Measurements from ENCODE around the gene C1orf35.

Gene C1orf35

GRCh38 chr1:228136901-228137300, 33.8 kb upstream of the C1orf35 start:
- no peak for ATAC-seq
- TF ChIP-seq ESRRG (CRISPR knock-in tag; IDR thresholded peaks at IDR 0.05), result no peak
- no peak for TF ChIP-seq BACH2 (CRISPR knock-in tag; IDR thresholded peaks at IDR 0.05; ENCODE audit: borderline replicate concordance)
- TF ChIP-seq CSDC2 (CRISPR knock-in tag; IDR thresholded peaks at IDR 0.05), result no peak
- no peak for TF ChIP-seq TCF4 (CRISPR knock-in tag; IDR thresholded peaks at IDR 0.05; ENCODE audit: borderline replicate concordance)
- no peak for TF ChIP-seq SNAI2 (CRISPR knock-in tag; IDR thresholded peaks at IDR 0.05)

- TF ChIP-seq CREB5 (CRISPR knock-in tag; IDR thresholded peaks at IDR 0.05; ENCODE audit: low read depth), result no peak
- no peak for TF ChIP-seq POU6F1 (CRISPR knock-in tag; IDR thresholded peaks at IDR 0.05; ENCODE audit: borderline replicate concordance, low read depth)
- TF ChIP-seq ZC3H10 (CRISPR knock-in tag; IDR thresholded peaks at IDR 0.05), result no peak
- TF ChIP-seq CSDC2 (CRISPR knock-in tag; IDR thresholded peaks at IDR 0.05), result no peak
- no peak for TF ChIP-seq TOX (CRISPR knock-in tag; IDR thresholded peaks at IDR 0.05; ENCODE audit: borderline replicate concordance)
- no peak for ATAC-seq
Observed at GRCh38 chr1:228134591-228134990, 31.5 kb upstream of the C1orf35 start.

- no peak for TF ChIP-seq POU6F1 (CRISPR knock-in tag; IDR thresholded peaks at IDR 0.05; ENCODE audit: borderline replicate concordance, low read depth)
- no peak for TF ChIP-seq CSRNP3 (CRISPR knock-in tag; IDR thresholded peaks at IDR 0.05)
- TF ChIP-seq ARNTL (CRISPR knock-in tag; IDR thresholded peaks at IDR 0.05; ENCODE audit: borderline replicate concordance, low read depth), result no peak
- TF ChIP-seq ZFP3 (CRISPR knock-in tag; IDR thresholded peaks at IDR 0.05), result no peak
- no peak for TF ChIP-seq PPARA (CRISPR knock-in tag; IDR thresholded peaks at IDR 0.05; ENCODE audit: borderline replicate concordance)
- TF ChIP-seq ZFP30 (CRISPR knock-in tag; IDR thresholded peaks at IDR 0.05), result no peak
- no peak for TF ChIP-seq BACH2 (CRISPR knock-in tag; IDR thresholded peaks at IDR 0.05; ENCODE audit: borderline replicate concordance)
- no peak for TF ChIP-seq CREB5 (CRISPR knock-in tag; IDR thresholded peaks at IDR 0.05; ENCODE audit: low read depth)
- TF ChIP-seq TOX (CRISPR knock-in tag; IDR thresholded peaks at IDR 0.05; ENCODE audit: borderline replicate concordance), result no peak
- TF ChIP-seq ZNF565 (CRISPR knock-in tag; conservative IDR thresholded peaks at IDR 0.05; ENCODE audit: low read depth), result no peak
- TF ChIP-seq CSDC2 (CRISPR knock-in tag; IDR thresholded peaks at IDR 0.05), result no peak
- TF ChIP-seq OSR1 (CRISPR knock-in tag; IDR thresholded peaks at IDR 0.05), result no peak
- no peak for TF ChIP-seq ZNF8 (CRISPR knock-in tag; IDR thresholded peaks at IDR 0.05)
- no peak for TF ChIP-seq TSHZ2 (CRISPR knock-in tag; IDR thresholded peaks at IDR 0.05)
- no peak for TF ChIP-seq ISL1 (CRISPR knock-in tag; IDR thresholded peaks at IDR 0.05)
- TF ChIP-seq SNAI2 (CRISPR knock-in tag; IDR thresholded peaks at IDR 0.05), result no peak
- TF ChIP-seq ZC3H10 (CRISPR knock-in tag; IDR thresholded peaks at IDR 0.05), result no peak
- no peak for ATAC-seq
Observed at GRCh38 chr1:228131766-228132165, 28.6 kb upstream of the C1orf35 start.
